Posterior cingulate gyrus (tissue), 11 donors: ENCODE data around the gene LPGAT1.

Source experiments
- DNase-seq, 10 donors: peaks; one replicate each; pipeline versions ENCODE4 v3.0.0 to v3.0.0-alpha.2; 2020 to 2021; ENCODE audit warnings: mixed read lengths in 3 of 10
- intact Hi-C: fragments of 100-400 bp; cut with DNase I; formaldehyde crosslinking; loops from one replicate; pipeline ENCODE4 v1.15.1; 2023

The LPGAT1 gene

DNA sequence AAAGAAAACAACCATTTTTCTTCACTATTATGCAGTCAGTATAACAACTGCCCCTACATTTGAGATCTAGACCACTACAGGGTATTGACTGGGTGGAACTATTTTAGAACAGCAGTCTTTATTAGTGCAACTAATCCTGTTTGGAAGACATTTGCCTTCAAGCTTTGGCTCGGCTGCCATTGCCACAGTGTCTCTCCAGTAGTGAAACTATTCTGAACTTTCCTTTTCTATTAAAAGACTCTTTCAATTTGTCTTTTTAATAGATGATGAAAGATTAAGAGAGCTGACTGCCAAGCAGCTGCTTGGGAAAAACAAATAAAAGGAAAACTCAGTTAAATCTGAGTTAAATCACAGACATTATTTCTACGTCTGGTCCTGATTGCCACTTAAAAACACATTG is 49.3 kb downstream of the LPGAT1 start:
- no peak for DNase-seq
- intact Hi-C loops: no loop called here

DNA sequence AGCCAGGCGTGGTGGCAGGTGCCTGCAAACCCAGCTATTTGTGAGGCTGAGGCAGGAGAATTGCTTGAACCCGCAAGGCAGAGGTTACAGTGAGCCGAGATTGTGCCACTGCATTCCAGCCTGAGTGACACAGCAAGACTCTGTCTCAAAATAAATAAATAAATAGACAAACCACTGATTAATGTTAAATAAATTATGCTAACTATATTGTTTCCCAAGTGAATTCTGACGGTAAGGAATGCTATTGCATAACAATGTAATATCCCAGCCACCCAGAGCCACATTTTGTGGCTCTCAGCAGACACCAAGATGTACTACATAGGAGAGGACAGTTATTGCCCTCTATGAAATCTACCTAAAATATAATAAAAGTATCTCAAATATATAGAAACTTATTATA is 55.4 kb downstream of the LPGAT1 start:
- intact Hi-C loops: no loop called here
- DNase-seq: no peak

- DNase-seq: no peak
- intact Hi-C loops: no loop called here
Observed at GRCh38 chr1:211764701-211765100, 65.9 kb downstream of the LPGAT1 start.

DNA sequence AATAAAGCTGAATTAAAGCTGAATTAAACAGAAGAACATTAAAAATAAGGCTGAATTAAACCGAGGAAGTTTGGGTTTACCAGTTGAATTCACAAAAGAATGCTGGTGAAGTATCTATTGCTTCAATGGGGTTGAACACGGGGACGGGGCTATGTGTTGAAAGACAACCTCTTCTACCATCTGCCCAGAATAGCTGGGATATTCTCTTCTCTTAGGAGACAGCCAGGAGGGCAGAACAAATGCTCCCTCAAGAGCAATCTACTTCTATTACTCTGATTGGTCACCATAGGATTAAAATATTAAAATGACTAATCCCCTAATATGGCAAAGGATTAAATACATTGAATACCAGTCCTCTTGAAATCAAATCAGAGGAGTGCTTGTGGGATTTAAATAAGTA is 68.4 kb downstream of the LPGAT1 start:
- DNase-seq: no peak
- intact Hi-C loops: no loop called here

- no peak for DNase-seq
- intact Hi-C loops: no loop called here
Observed at GRCh38 chr1:211761400-211761799, 69.2 kb downstream of the LPGAT1 start.

DNA sequence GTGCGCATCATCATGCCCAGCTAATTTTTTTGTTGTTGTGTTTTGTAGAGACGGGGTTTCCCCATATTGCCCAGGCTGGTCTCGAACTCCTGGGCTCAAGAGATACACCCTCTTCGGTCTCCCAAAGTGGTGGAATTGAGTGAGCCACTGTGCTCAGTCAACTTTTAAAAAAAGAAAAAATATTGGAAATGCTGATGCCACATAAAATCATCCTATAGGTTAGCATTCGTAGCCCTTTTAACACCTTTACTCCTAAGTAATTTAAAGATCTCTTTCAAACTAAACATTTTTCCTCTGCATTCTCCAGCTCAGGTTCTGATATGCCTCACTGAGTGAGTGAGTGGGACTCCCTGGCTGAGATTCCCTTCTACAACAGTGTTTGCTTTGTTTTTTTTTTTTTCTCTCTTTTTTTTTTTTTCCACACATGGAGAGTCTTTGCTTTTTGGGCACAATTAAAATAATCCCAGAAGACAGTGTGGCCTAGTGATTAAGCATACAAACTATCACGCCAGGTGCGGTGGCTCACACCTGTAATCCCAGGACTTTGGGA is 74.0 kb downstream of the LPGAT1 start:
- intact Hi-C loops: no loop called here
- no peak for DNase-seq

- intact Hi-C loops: no loop called here
Observed at GRCh38 chr1:211753649-211754251, 76.8 kb downstream of the LPGAT1 start.

GRCh38 chr1:211752951-211753486 is 77.5 kb downstream of the LPGAT1 start:
- DNase-seq: no peak
- intact Hi-C loops: no loop called here

More at GRCh38 chr1:211753649-211754251, 76.8 kb downstream of the LPGAT1 start:
- DNase-seq: no peak

DNA sequence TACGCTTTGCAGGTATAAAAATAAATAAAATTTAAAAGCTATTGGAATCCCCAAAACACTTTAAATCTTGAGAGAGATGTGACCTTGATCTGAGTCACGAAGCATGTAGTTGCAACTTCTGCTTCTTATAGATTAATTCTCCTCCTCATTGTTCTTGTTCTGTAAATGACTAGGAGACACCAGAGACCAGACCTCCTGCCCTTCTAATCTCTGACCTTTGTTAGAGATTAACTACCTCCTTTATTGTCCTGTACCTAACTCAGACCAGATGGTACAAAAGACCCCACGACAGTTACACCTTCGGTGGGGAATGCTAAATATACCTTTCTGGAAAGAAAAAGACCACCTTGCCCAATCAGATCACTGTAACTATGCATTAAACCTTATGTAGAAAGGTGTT is 78.2 kb downstream of the LPGAT1 start:
- intact Hi-C loops: no loop called here

DNA sequence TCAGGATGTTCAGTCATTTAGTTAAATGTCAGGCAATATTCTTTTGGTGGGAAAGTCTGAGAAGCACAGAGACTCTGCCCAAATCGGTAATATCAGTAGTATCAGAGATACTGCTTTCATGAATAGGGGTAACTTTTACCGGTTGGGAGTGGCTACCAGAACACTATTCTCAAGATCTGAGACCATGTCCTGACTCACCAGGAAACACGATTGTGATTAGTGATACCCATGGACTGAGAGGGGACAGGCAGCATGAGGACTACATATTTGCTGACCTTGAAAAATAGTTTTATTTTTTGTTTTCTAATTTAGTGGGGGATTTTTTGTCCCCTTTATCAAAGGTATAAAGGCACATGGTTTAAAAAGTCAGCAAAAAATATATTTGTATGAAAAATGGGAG is 79.1 kb downstream of the LPGAT1 start:
- DNase-seq: no peak
- intact Hi-C loops: no loop called here

More for the DNA sequence above, 78.2 kb downstream of the LPGAT1 start:
- DNase-seq: no peak

DNA sequence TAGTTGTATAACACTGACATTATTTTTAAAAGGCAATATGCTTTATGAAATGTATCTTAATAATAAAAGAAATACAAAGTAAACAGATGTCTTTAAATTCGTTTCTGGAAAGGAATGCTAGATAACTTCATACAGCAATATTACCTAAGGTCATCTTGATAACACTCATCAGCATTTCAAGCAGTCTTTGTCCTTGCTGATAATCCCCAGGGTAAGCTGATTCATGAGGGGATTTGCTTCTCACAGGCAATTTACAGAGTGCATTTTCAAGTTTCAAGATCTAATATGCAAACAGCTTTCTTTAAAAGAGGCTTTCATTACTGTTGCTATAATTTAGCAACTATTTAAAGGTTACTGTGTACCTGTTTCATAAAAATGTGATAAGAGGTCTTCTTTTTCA is 80.0 kb downstream of the LPGAT1 start:
- intact Hi-C loops: no loop called here
- DNase-seq: no peak

GRCh38 chr1:211749251-211749650 is 81.3 kb downstream of the LPGAT1 start:
- DNase-seq: no peak

GRCh38 chr1:211748810-211749209 is 81.8 kb downstream of the LPGAT1 start:
- intact Hi-C loops: no loop called here
- peak in 1 of 10 donors; percentile 84 for DNase-seq

More at GRCh38 chr1:211749251-211749650, 81.3 kb downstream of the LPGAT1 start:
- intact Hi-C loops: no loop called here

GRCh38 chr1:211742889-211743529 is 87.6 kb downstream of the LPGAT1 start:
- no peak for DNase-seq
- intact Hi-C loops: no loop called here

- intact Hi-C loops: no loop called here
- DNase-seq: peak in 1 of 10 donors; percentile 59
Observed at GRCh38 chr1:211742272-211742671, 88.3 kb downstream of the LPGAT1 start.

DNA sequence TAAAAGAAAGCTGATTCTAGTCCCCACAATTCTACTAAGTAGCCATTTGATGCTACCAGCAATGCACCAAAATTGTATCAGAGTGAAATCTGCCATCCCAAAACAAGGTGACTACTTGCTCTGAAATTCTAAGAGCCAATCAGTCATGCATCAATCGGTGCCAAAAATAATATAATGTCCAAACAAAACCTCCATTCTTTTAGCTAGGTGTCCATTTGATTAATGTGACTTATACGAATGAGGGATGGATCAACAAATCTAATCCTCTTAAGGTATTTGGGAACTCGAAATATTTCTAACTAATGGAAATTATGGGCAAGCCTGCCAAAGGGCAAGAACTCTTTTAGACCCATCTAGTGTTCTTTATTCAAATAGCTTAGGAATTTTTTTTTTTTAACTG is 88.8 kb downstream of the LPGAT1 start:
- DNase-seq: no peak
- intact Hi-C loops: no loop called here

DNA sequence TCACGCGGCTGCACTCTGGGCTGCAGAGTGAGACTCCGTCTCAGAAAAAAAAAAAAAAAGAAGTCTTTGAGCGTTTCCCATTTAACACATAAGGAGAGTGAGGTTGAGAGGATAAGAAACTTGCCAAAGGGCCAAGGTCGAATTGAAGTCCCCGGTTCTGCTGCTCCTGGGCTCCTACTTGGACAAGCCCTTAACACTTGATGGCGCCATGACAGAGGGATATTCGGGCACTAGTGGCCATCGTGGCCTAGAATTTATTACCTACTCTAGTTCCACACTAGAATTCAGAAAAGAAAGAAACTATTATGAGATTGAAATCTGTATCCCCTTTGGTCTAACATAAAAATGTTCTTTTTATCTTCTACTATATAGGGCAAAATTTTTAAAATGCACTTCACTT is 89.4 kb downstream of the LPGAT1 start:
- intact Hi-C loops: no loop called here
- no peak for DNase-seq

DNA sequence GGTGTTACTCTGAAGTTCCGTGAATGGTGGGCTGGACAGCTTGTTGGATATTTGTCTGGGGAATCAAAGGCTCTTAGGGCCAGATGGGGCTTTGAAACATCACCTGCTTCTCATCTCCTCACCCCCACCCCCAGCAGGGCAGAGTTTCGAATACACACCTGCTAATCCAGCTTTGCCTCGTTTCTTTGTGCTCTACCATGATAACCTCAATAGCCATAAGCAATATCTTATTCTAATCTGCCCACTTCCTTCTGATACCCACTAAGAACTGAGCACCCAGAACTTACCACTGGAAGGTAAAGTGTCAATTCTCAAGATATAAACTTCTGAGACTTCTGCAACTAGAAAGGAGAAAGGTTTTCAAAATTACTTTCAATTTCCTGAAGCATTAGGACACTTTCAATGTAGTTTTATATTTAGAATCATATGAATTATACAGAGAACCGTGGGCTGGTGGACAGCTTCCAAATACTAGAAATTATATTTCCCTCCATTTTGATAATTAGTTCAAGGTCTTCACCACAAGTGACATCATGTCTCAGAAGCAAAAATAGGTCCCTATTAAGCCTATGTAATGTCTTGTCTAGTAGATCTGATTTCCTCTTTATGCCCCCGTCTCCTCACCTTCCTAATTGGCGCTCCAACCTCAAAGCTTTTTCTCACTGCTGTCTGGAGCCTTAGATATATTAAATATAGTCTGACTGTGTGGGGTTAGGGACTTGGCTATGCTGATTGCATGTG is 90.7 kb downstream of the LPGAT1 start:
- no peak for DNase-seq
- intact Hi-C loops: no loop called here

- peak in 2 of 10 donors; percentile 65 to 68 for DNase-seq
- intact Hi-C loops: no loop called here
Observed at GRCh38 chr1:211738691-211739301, 91.8 kb downstream of the LPGAT1 start.

- intact Hi-C loops: no loop called here
- DNase-seq: no peak
Observed at GRCh38 chr1:211738096-211738690, 92.4 kb downstream of the LPGAT1 start.
